Amniotic stem cell (primary cell): ENCODE data around the gene PIP4K2B.

ENCODE experiments used
- DNase-seq: peaks from one replicate; lab custom pipeline; 2025; lab: John Stamatoyannopoulos, UW

The PIP4K2B gene

GRCh38 chr17:38779965-38780752 is 19.2 kb downstream of the PIP4K2B start:
- DNase-seq, result no peak

DNA sequence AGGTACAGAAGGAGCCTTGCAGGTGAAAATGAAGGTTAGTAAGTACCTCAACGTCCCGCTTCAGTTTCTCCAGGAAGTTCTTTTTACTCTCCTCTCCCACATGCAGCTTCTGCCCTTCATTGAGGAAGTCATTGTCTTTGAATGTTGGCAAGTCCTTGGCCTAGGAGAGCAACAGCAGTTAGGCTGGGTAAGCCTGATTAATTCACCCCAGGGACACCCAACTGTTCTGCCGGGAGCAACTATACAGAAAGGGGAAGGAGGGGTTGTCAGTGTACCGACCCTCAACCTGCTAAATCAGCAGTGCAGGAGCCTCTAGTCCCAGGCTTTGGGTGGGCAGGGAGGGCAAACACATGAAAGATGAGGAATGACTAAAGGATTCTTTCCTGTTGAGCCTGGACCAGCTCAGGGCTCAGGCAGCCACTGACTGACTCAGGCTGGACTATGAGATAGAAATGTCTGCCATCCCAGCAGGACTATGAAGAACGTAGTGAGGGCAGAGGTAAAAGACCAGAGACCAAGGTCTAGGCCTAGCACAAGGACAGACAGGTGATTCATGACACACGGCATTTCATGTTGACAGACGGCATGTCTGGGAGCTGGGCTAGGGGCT is 21.6 kb downstream of the PIP4K2B start:
- DNase-seq, result no peak

GRCh38 chr17:38773258-38773657 is 26.1 kb downstream of the PIP4K2B start:
- DNase-seq, result no peak

GRCh38 chr17:38768417-38768816 is 30.9 kb downstream of the PIP4K2B start:
- no peak for DNase-seq

DNA sequence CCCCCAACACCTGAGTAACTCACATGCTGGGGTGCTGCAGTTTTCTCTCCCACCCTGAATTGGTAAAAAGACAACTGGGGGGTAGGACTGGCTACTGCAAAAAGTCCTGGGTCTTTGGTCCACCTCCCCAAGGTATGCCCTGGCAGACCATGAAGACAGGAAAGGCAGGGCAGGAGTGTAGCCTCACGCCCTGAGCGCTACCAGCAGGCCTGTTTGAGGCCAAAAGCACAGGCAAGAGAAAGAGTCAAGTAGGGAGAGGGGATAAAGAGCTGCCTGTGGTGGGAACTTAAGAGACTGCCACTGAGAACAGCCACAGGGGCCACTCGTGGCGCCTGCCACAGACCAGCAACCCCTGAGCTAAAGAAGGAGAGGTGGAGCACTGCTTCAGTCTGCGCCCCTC is 33.0 kb downstream of the PIP4K2B start:
- DNase-seq, result no peak

GRCh38 chr17:38762231-38762630 is 37.1 kb downstream of the PIP4K2B start:
- no peak for DNase-seq

- no peak for DNase-seq
Measured at GRCh38 chr17:38761612-38762011, 37.7 kb downstream of the PIP4K2B start.

- DNase-seq, result no peak
Measured at GRCh38 chr17:38753071-38753506, 46.3 kb downstream of the PIP4K2B start.

DNA sequence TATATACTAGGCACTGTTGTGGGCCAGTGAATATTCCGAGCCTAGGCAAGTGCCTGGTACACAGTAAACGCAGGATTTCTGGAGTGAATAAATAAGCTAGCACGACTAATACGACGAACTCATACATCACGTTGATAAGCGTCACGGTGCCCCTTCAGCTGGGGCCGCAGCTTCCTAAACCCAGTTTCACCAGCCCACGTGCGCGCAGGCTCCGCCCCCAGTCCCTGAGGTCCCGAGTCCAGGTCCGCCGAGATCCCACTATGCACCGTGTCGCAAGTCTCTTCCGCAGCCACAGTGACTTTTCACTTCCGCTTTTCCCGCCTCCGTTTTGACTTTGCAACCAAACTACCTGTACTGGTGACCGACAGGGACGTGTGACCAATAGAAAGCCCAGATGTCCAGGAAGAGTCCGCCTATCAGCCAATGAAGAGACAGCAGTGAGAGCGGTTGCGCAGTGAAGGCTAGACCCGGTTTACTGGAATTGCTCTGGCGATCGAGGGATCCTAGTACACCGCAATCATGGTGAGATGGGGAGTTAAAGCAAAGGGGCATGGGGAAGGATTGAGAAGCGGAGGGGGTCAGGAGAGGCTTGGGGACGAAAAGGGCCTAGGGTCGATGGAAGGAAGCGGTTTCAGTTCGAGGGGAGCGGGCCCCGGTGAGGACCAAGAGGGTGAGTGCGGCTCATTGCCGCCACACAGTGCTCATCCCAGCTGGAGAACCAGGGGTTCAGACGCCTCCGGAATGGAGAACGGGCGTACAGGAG is 46.9 kb downstream of the PIP4K2B start, which contains the start of gene PSMB3:
PSMB3 (plus strand) TSS at position 434 of the 763 bp plus-strand sequence; CDS start at position 520, 86 bp downstream.
- DNase-seq, result peak; percentile 99

GRCh38 chr17:38751808-38752307 is 47.5 kb downstream of the PIP4K2B start:
- DNase-seq, result peak; percentile 55

DNA sequence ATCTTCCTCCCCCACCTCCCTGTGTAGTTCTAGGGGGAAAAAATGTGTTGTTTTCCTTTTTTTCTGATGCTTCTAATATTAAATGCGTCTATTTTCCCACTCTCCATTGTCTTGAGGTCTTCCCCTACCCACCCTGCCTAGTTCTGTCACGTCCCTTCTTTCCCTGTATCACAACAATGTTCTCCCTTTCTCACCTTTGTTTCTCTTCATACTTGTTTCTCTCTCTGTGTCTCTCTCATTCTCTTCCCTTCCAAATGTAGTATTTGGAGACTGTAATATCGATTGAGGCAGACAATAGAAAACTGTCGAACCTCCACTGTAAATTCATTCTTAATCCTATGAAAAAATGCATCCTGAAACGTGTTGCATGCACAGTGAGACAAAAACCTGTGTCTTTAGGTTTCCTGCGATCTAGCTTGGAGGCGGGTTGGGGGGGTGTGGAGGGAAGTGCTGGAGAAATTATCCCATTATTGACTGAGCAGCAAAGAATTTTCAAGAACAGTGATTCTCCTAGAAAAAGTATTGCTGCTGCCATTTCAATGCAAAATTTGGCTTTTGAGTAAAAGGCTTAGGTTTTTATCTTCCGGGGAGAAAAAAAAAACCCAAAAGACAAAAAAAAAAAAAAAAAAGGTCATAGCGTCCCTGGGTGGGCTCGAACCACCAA is 48.1 kb downstream of the PIP4K2B start:
- no peak for DNase-seq

DNA sequence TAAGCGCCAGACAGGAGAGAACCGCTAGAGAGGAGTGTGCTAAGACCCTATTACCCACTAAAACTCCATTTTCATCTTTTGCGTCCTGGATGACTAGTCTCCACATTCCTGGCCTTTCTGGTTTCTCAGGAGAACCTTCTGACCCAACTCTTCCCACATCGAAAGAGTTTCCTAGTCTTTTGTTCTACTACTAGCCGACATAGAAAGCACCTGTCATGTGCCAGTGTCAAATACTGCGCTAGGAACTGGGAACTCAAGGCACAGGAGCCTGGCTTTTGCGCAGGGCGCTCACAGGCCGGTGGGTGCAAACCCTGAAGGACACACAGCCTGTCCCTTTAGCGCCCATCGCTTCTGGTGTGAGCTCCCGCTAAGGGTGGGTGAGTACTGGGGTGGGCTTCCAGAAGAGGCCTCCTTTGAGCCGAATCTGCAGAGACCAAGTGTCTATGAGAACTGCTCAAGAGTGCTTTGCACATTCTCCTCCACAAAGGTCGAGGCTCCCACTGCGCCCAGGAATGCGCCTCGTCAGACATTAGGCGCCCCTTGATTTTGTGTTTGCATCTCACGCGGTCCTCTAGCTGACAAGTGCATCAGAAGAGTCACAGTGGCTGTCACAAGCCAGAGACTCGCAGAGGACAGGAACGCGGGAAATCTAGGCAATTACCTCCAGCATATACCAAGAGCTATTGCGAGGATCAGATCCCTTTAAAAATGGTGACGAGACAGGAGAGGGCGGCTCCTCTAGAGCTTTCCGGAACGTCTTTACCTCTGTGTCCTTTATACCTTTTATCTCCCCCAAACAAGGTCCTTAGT is 48.8 kb downstream of the PIP4K2B start:
- no peak for DNase-seq

DNA sequence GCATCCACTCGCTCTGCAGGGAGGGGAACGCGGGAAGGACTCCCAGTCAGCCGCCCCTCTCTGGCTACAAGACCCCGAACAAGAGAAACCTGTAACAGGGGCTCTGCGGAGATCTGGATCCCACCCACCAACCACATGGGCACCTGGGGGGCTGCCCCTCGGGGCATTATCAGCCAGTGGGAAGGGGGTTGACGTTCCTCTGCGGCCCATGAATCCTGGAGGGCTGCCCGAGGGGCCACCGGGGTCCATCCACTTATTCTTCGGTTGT is 49.4 kb downstream of the PIP4K2B start:
- no peak for DNase-seq

- no peak for DNase-seq
Measured at GRCh38 chr17:38749223-38750043, 49.9 kb downstream of the PIP4K2B start.

DNA sequence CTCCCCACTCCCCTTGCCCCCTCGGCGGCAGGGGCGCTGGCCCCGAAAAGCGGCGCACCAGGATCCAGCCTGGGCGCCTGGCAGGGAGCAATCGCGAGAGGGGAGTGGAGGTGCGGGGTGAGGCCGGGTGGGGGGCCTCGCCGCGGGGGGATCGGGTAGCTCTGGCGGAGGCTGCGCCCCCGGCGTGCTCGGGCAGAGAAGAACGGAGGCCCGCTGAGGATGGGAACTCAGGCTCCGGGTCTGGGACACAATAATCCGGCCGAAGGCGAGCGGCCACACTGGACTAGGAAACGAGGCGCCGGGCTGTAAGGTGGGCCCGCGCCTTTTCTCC is 50.5 kb downstream of the PIP4K2B start:
- DNase-seq, result no peak

GRCh38 chr17:38748149-38748891 is 51.0 kb downstream of the PIP4K2B start, which contains the start of gene PCGF2:
PCGF2 (minus strand) TSS chr17:38748336; CDS start chr17:38740402, 7,934 bp downstream.
- DNase-seq, result peak; percentile 80

GRCh38 chr17:38747463-38748148 is 51.8 kb downstream of the PIP4K2B start:
- DNase-seq, result no peak

GRCh38 chr17:38746849-38747462 is 52.4 kb downstream of the PIP4K2B start:
- no peak for DNase-seq
